ENCODE measurements around the gene EIPR1. TPM values are rescaled to one million over a fixed set of nuclear protein-coding genes. Genes with fewer than 3 reads are reported as not detected.

EIPR1 gene
- total and polyA plus RNA-seq, 2 donors from 2014 or later: 28.2 to 37.8 TPM

DNA sequence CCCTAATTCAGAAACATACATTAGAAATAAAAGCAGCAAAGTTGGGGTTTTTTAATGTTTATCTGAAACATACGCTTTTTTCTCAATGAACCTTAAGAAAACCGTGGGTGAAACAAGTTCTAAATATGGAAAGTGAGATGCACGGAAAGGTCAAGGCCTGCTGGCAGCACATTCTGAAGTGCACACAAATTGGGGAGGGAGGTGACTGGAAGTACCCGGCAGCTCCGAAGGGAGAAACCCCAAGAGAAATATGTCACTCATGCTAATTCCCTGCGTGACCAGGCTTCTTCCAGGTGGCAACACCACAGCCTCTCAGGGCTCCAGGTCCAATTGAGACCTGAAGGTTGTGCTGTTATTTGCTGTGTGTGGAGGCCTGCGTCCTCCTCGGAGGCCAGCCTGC lies 45.5 kb downstream of the EIPR1 start:
- FAIRE-seq (no peak), DNase-seq (no peak)
- intact Hi-C loops (cut with DNase I): no loop called here

GRCh38 chr2:3329491-3329890 lies 48.1 kb downstream of the EIPR1 start:
- H3K4me1 ChIP-seq (ENCODE audit: control insufficient read depth in 2 of 3, insufficient read depth in 2 of 3, low read depth in 1 of 3, low read length in 3 of 3): peaks cover 0 to 13% (median 0%) of the 10 kb centered on the region in 3 donors
- no peak for TF ChIP-seq CTCF (IDR thresholded peaks at IDR 0.05; ENCODE audit: borderline replicate concordance, extremely low read depth, insufficient read depth)
- no peak overlapping the region for H3K9ac ChIP-seq (ENCODE audit: low read length in 3 of 3)
- DNase-seq: no peak
- no peaks in the 10 kb centered on the region for H3K9me3 ChIP-seq (ENCODE audit: control insufficient read depth in 2 of 3, insufficient read depth in 1 of 3, low read length in 3 of 3)
- peaks cover 7 to 21% (median 11%) of the 10 kb centered on the region in 3 donors for H3K36me3 ChIP-seq (ENCODE audit: control insufficient read depth in 2 of 3, insufficient read depth in 3 of 3, low read length in 3 of 3)
- no peak for FAIRE-seq
- intact Hi-C loops (cut with DNase I): no loop called here
- H3K27ac ChIP-seq (ENCODE audit: low read depth in 2 of 2, low read length in 2 of 2): no peak overlapping the region
- H3K27me3 ChIP-seq (ENCODE audit: control insufficient read depth, insufficient read depth, low read length): no peaks in the 10 kb centered on the region
- no peak overlapping the region for H3K4me3 ChIP-seq (ENCODE audit: low read length in 3 of 3)

More for the DNA sequence above, 45.5 kb downstream of the EIPR1 start:
- H3K27ac ChIP-seq (ENCODE audit: low read depth in 2 of 2, low read length in 2 of 2): no peak overlapping the region
- H3K27me3 ChIP-seq (ENCODE audit: control insufficient read depth, insufficient read depth, low read length): no peaks in the 10 kb centered on the region
- H3K9ac ChIP-seq (ENCODE audit: low read length in 3 of 3): no peak overlapping the region
- peaks cover 0 to 4% (median 0%) of the 10 kb centered on the region in 3 donors for H3K4me1 ChIP-seq (ENCODE audit: control insufficient read depth in 2 of 3, insufficient read depth in 2 of 3, low read depth in 1 of 3, low read length in 3 of 3)
- TF ChIP-seq CTCF (IDR thresholded peaks at IDR 0.05; ENCODE audit: borderline replicate concordance, extremely low read depth, insufficient read depth): no peak
- no peak overlapping the region for H3K4me3 ChIP-seq (ENCODE audit: low read length in 3 of 3)
- peaks cover 7 to 21% (median 11%) of the 10 kb centered on the region in 3 donors for H3K36me3 ChIP-seq (ENCODE audit: control insufficient read depth in 2 of 3, insufficient read depth in 3 of 3, low read length in 3 of 3)
- no peaks in the 10 kb centered on the region for H3K9me3 ChIP-seq (ENCODE audit: control insufficient read depth in 2 of 3, insufficient read depth in 1 of 3, low read length in 3 of 3)

DNA sequence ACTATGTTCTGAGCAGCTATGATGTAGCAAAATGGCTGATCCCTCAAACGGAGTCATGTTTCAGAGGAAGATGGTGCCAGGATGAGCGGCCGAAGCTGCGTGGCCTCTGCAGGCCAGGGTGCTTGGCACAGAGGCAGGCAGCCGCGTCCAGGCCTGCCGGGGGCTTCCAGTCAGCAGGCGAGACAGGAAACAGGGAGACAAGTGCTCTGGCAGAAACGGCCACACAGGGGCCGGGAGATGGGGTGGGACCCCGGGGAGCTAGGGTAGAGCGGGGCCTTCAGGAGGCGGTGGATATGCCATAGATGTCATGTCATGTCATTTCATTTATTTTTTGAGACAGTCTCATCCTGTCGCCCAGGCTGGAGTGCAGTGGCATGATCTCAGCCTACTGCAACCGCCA lies 50.7 kb downstream of the EIPR1 start:
- intact Hi-C loops (cut with DNase I): no loop called here
- H3K9ac ChIP-seq (ENCODE audit: low read length in 3 of 3): no peak overlapping the region
- no peak for DNase-seq
- H3K27ac ChIP-seq (ENCODE audit: low read depth in 2 of 2, low read length in 2 of 2): no peak overlapping the region
- H3K36me3 ChIP-seq (ENCODE audit: control insufficient read depth in 2 of 3, insufficient read depth in 3 of 3, low read length in 3 of 3): peaks cover 7 to 9% (median 7%) of the 10 kb centered on the region in 3 donors
- H3K4me1 ChIP-seq (ENCODE audit: control insufficient read depth in 2 of 3, insufficient read depth in 2 of 3, low read depth in 1 of 3, low read length in 3 of 3): peaks cover 0 to 13% (median 0%) of the 10 kb centered on the region in 3 donors
- H3K9me3 ChIP-seq (ENCODE audit: control insufficient read depth in 2 of 3, insufficient read depth in 1 of 3, low read length in 3 of 3): no peaks in the 10 kb centered on the region
- FAIRE-seq: no peak
- H3K4me3 ChIP-seq (ENCODE audit: low read length in 3 of 3): no peak overlapping the region
- no peaks in the 10 kb centered on the region for H3K27me3 ChIP-seq (ENCODE audit: control insufficient read depth, insufficient read depth, low read length)
- no peak for TF ChIP-seq CTCF (IDR thresholded peaks at IDR 0.05; ENCODE audit: borderline replicate concordance, extremely low read depth, insufficient read depth)

GRCh38 chr2:3326182-3326537 lies 51.5 kb downstream of the EIPR1 start:
- H3K9me3 ChIP-seq (ENCODE audit: control insufficient read depth in 2 of 3, insufficient read depth in 1 of 3, low read length in 3 of 3): no peaks in the 10 kb centered on the region
- no peak for FAIRE-seq
- intact Hi-C loops (cut with DNase I): no loop called here
- peaks cover 7 to 9% (median 7%) of the 10 kb centered on the region in 3 donors for H3K36me3 ChIP-seq (ENCODE audit: control insufficient read depth in 2 of 3, insufficient read depth in 3 of 3, low read length in 3 of 3)
- no peak overlapping the region for H3K27ac ChIP-seq (ENCODE audit: low read depth in 2 of 2, low read length in 2 of 2)
- no peak overlapping the region for H3K4me3 ChIP-seq (ENCODE audit: low read length in 3 of 3)
- no peak for TF ChIP-seq CTCF (IDR thresholded peaks at IDR 0.05; ENCODE audit: borderline replicate concordance, extremely low read depth, insufficient read depth)
- no peak for DNase-seq
- H3K4me1 ChIP-seq (ENCODE audit: control insufficient read depth in 2 of 3, insufficient read depth in 2 of 3, low read depth in 1 of 3, low read length in 3 of 3): peaks cover 0 to 13% (median 0%) of the 10 kb centered on the region in 3 donors
- no peak overlapping the region for H3K9ac ChIP-seq (ENCODE audit: low read length in 3 of 3)
- H3K27me3 ChIP-seq (ENCODE audit: control insufficient read depth, insufficient read depth, low read length): no peaks in the 10 kb centered on the region

All from kidney (tissue), 14 donors.